SKM-1 (cell line): ENCODE data around the gene HMGCS1.
"Not testable (repeated sequence)": the region's sequence is repeated elsewhere in the genome, so short reads cannot be mapped to it uniquely, and the experiment has no call there.

Source experiments
- DNase-seq: peaks from one replicate; lab custom pipeline; 2025; ENCODE audit not compliant: unreplicated experiment; lab: John Stamatoyannopoulos, UW

Gene HMGCS1

GRCh38 chr5:43279548-43280274 is 33.5 kb downstream of the HMGCS1 start:
- no peak for DNase-seq

GRCh38 chr5:43275391-43275790 is 37.8 kb downstream of the HMGCS1 start:
- DNase-seq = no peak

GRCh38 chr5:43274435-43275114 is 38.6 kb downstream of the HMGCS1 start:
- DNase-seq = no peak

- no peak for DNase-seq
Observed at GRCh38 chr5:43273552-43273951, 39.7 kb downstream of the HMGCS1 start.

- DNase-seq = peak; percentile 27
Observed at GRCh38 chr5:43270645-43271044, 42.6 kb downstream of the HMGCS1 start.

- no peak for DNase-seq
Observed at GRCh38 chr5:43268188-43268820, 44.9 kb downstream of the HMGCS1 start.

GRCh38 chr5:43262269-43262668 is 50.9 kb downstream of the HMGCS1 start:
- DNase-seq = not testable (repeated sequence)

- DNase-seq = no peak
Observed at GRCh38 chr5:43258116-43258515, 55.1 kb downstream of the HMGCS1 start.

GRCh38 chr5:43256261-43256966 is 56.8 kb downstream of the HMGCS1 start:
- DNase-seq = no peak

- no peak for DNase-seq
Observed at GRCh38 chr5:43255704-43256103, 57.5 kb downstream of the HMGCS1 start.

GRCh38 chr5:43251754-43252153 is 61.5 kb downstream of the HMGCS1 start:
- no peak for DNase-seq

- DNase-seq = no peak
Observed at GRCh38 chr5:43245724-43246385, 67.4 kb downstream of the HMGCS1 start.

- no peak for DNase-seq
Observed at GRCh38 chr5:43244823-43245565, 68.2 kb downstream of the HMGCS1 start.

- DNase-seq = no peak
Observed at GRCh38 chr5:43243270-43243669, 69.9 kb downstream of the HMGCS1 start.

- DNase-seq = no peak
Observed at GRCh38 chr5:43242196-43242595, 71.0 kb downstream of the HMGCS1 start.
